Left forelimb (tissue), 1 donor: Measurements from ENCODE around the gene TMEM232.
"Not testable (repeated sequence)": the region's sequence is repeated elsewhere in the genome, so short reads cannot be mapped to it uniquely, and the experiment has no call there.

ENCODE experiments used
- DNase-seq: peaks from one replicate; pipeline ENCODE4 v3.0.0-alpha.2; 2018; ENCODE audit warnings: low spot score

TMEM232 gene

GRCh38 chr5:110707260-110707844 lies 19.1 kb downstream of the TMEM232 start:
- DNase-seq: no peak

GRCh38 chr5:110705349-110705748 lies 21.1 kb downstream of the TMEM232 start:
- no peak for DNase-seq

- DNase-seq: no peak
These were observed 23.0 kb downstream of the TMEM232 start for GRCh38 chr5:110703481-110703880.

- DNase-seq: no peak
These were observed 23.8 kb downstream of the TMEM232 start for GRCh38 chr5:110702704-110703103.

GRCh38 chr5:110702300-110702699 lies 24.2 kb downstream of the TMEM232 start:
- DNase-seq: no peak

- not testable (repeated sequence) for DNase-seq
These were observed 33.8 kb downstream of the TMEM232 start for GRCh38 chr5:110692669-110693068.

GRCh38 chr5:110690587-110690986 lies 35.9 kb downstream of the TMEM232 start:
- not testable (repeated sequence) for DNase-seq

- no peak for DNase-seq
These were observed 39.0 kb downstream of the TMEM232 start for GRCh38 chr5:110687485-110687884.

- no peak for DNase-seq
These were observed 40.2 kb downstream of the TMEM232 start for GRCh38 chr5:110686270-110686669.

GRCh38 chr5:110681953-110682352 lies 44.5 kb downstream of the TMEM232 start:
- no peak for DNase-seq

- no peak for DNase-seq
These were observed 45.4 kb downstream of the TMEM232 start for GRCh38 chr5:110681109-110681508.

GRCh38 chr5:110676554-110676953 lies 49.9 kb downstream of the TMEM232 start:
- DNase-seq: not testable (repeated sequence)

GRCh38 chr5:110665184-110665726 lies 61.2 kb downstream of the TMEM232 start:
- no peak for DNase-seq

GRCh38 chr5:110663525-110663924 lies 62.9 kb downstream of the TMEM232 start:
- DNase-seq: no peak

- DNase-seq: no peak
These were observed 68.5 kb downstream of the TMEM232 start for GRCh38 chr5:110658006-110658405.

GRCh38 chr5:110653231-110653970 lies 73.1 kb downstream of the TMEM232 start:
- no peak for DNase-seq

GRCh38 chr5:110651507-110651906 lies 75.0 kb downstream of the TMEM232 start:
- DNase-seq: no peak

- no peak for DNase-seq
These were observed 82.1 kb downstream of the TMEM232 start for GRCh38 chr5:110644357-110644756.

GRCh38 chr5:110638970-110639902 lies 87.2 kb downstream of the TMEM232 start:
- no peak for DNase-seq

GRCh38 chr5:110634475-110634874 lies 92.0 kb downstream of the TMEM232 start:
- no peak for DNase-seq

- DNase-seq: no peak
These were observed 95.2 kb downstream of the TMEM232 start for GRCh38 chr5:110631236-110631635.

GRCh38 chr5:110630350-110630749 lies 96.1 kb downstream of the TMEM232 start:
- no peak for DNase-seq
